Stimulated activated CD4-positive, alpha-beta T cell treated with anti-CD3 and anti-CD28 coated beads, Interleukin-4, amount 100 ng/mL, for 1 hour (primary cell): ENCODE data around the gene RGS19.
"Not testable (repeated sequence)": the region's sequence is repeated elsewhere in the genome, so short reads cannot be mapped to it uniquely, and the experiment has no call there.

Source experiments
- DNase-seq: peaks from one replicate; pipeline ENCODE4 v3.0.0-alpha.2; 2020

RGS19 gene, protein sequence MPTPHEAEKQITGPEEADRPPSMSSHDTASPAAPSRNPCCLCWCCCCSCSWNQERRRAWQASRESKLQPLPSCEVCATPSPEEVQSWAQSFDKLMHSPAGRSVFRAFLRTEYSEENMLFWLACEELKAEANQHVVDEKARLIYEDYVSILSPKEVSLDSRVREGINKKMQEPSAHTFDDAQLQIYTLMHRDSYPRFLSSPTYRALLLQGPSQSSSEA

GRCh38 chr20:64079273-64080012, at the start of gene RGS19:
RGS19 (minus strand) TSS chr20:64079518; CDS start chr20:64076886, 2,632 bp downstream.
- peak; percentile 62 for DNase-seq

DNA sequence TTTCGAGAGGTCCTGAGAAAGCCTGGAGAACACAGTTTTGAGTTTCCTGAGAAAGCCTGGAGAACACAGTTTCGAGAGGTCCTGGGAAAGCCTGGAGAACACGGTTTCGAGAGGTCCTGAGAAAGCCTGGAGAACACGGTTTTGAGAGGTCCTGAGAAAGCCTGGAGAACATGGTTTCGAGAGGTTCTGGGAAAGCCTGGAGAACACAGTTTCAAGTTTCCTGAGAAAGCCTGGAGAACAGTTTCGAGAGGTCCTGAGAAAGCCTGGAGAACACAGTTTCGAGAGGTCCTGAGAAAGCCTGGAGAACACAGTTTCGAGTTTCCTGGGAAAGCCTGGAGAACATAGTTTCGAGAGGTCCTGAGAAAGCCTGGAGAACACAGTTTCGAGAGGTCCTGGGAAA, 44.2 kb upstream of the RGS19 start:
- not testable (repeated sequence) for DNase-seq

GRCh38 chr20:64122927-64123326, 43.6 kb upstream of the RGS19 start:
- not testable (repeated sequence) for DNase-seq

- no peak for DNase-seq
These were observed 42.3 kb upstream of the RGS19 start for GRCh38 chr20:64121586-64121985.

- no peak for DNase-seq
These were observed 40.5 kb upstream of the RGS19 start for GRCh38 chr20:64119681-64120341.

GRCh38 chr20:64119301-64119680, 40.0 kb upstream of the RGS19 start:
- DNase-seq = no peak

DNA sequence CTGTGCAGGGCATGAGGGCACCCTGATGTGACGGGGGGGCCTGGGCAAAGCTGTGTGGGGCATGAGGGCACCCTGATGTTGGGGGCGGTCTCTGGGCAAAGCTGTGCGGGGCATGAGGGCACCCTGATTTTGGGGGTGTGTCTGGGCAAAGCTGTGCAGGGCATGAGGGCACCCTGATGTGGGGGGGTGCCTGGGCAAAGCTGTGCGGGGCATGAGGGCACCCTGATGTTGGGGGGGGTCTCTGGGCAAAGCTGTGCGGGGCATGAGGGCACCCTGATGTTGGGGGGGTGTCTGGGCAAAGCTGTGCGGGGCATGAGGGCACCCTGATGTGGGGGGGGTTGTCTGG, 38.1 kb upstream of the RGS19 start:
- DNase-seq = not testable (repeated sequence)

DNA sequence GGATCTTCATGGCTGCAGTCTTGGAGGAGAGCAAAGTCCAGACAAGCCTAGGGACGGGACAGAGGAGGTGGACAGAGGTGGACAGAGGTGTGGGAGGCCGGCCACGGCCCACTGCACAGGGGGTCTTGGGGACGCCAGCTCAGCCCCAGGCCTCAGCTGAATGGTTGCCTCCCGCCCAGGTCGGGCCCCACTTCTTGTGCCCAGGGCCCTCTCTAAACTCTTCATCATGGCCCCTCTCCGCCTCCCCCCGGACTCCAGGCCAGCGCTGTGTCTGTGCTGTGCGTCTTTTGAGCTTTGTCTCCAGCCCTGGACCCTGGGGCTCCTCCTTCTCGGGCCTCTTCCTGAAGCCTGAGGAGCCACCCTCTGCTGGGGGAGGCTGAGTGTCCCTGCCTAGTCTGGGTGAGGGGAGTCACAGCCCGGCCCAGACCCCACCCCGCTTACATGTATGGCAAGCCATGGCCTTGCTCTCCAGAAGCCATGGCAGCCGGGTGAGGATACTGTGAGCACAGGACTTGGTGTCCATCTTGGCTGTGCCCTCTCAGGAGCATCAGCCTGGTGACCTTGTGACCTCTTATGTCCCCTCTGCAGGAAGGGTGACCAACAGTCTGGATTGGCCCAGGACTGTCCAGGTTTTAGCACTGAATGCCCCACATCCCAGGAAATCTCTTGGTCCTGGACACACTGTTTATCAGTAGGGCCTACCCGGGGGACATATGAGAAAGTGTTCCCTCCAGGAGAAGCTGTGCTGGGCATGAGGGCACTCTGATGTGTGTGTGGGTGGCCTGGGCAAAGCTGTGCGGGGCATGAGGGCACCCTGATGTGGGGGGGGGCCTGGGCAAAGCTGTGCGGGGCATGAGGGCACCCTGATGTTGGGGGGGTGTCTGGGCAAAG, 37.5 kb upstream of the RGS19 start:
- DNase-seq = no peak

GRCh38 chr20:64116016-64116415, 36.7 kb upstream of the RGS19 start:
- no peak for DNase-seq

- no peak for DNase-seq
These were observed 36.0 kb upstream of the RGS19 start for GRCh38 chr20:64115171-64115911.

- DNase-seq = no peak
These were observed 35.1 kb upstream of the RGS19 start for GRCh38 chr20:64114356-64114971.

- DNase-seq = no peak
These were observed 34.6 kb upstream of the RGS19 start for GRCh38 chr20:64113796-64114355.

DNA sequence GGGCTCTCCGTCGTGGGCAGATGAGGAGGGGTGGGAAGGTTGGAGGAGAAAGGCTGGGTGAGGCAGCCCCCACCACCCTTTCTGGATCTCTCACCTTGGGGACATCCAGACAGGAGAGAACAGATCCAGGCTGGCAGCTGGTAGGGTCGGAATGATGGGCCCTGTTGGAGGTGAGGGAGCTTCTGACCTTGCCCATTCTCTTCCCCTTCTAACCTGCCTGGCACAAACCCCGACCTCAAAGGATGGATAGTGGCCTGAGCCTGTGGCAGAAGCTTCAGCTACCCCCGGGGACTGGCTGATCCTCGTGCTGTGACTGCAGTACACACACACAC, 34.1 kb upstream of the RGS19 start:
- DNase-seq = no peak

- no peak for DNase-seq
These were observed 33.5 kb upstream of the RGS19 start for GRCh38 chr20:64112691-64113443.

DNA sequence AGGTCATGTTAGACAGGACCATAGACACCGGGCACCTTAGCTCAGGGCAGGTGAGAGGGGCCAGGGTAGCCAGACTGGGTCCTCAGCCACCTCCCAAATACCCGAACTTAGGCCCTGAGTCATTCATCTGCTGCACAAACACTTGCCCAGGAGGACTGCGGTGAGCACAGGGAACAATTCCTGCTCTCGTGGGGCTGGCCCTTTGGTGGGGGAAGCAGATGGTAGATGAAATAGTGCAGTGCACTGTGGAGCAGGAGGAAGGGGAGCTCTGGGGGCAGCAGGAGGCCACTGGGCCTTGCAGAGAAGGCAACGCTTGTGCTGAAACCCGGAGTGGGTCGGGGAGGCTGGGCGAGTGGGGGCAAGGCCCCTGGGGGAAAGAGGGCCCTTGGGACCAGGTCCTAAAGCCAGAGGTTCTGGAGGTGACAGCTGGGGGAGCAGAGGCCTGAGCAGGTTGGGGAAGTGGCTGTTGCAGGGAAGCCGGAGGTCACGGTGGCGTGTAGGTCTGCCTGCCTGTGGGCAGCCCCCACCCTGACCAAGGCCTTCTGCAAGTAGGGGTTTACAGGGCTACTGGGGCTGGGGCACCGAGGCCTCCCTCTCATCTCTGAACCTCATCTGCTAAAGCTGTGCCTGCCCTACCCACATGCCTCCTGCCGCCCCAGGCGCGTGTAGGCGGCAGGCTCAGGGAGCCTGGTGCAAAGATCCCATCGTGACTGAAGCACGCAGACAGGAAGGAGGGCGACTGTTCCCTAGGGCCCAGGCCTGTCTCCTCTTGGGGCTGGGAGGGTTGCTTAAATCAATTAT, 32.7 kb upstream of the RGS19 start:
- no peak for DNase-seq

GRCh38 chr20:64110411-64111068, 31.2 kb upstream of the RGS19 start:
- DNase-seq = no peak

- DNase-seq = no peak
These were observed 30.6 kb upstream of the RGS19 start for GRCh38 chr20:64109831-64110391.

- DNase-seq = no peak
These were observed 29.7 kb upstream of the RGS19 start for GRCh38 chr20:64108731-64109681.
